Nephron (organoid): ENCODE measurements around the gene DNMT3A.

Experiments
- H3K27ac Mint-ChIP-seq, 3 experiments: 2 replicates each; pipeline ENCODE4 v1.8.0; 2020; ENCODE audit warnings: mixed read lengths in 3 of 3, mild to moderate bottlenecking in 2 of 3, moderate library complexity in 1 of 3
- H3K27me3 Mint-ChIP-seq: 2 replicates; pipeline ENCODE4 v1.8.0; 2021; ENCODE audit warnings: low read depth, mild to moderate bottlenecking, moderate library complexity, mixed read lengths
- H3K36me3 Mint-ChIP-seq: 2 replicates; pipeline ENCODE4 v1.8.0; 2020; ENCODE audit warnings: low read depth, mixed read lengths
- H3K4me1 Mint-ChIP-seq: 2 replicates; pipeline ENCODE4 v1.8.0; 2020; ENCODE audit warnings: mixed read lengths
- H3K4me3 Mint-ChIP-seq, 3 experiments: 2 replicates each; pipeline ENCODE4 v1.8.0; 2020; ENCODE audit warnings: mild to moderate bottlenecking in 3 of 3, mixed read lengths in 3 of 3, moderate library complexity in 2 of 3
- H3K9me3 Mint-ChIP-seq: 2 replicates; pipeline ENCODE4 v1.8.0; 2020; ENCODE audit warnings: mixed read lengths
- CTCF ChIP-seq, 3 experiments: fragments of 200-600 bp; sonication (generic); IDR thresholded peaks; one replicate each; pipeline ENCODE4 v1.5.0; 2021; ENCODE audit warnings: antibody characterized with exemption in 3 of 3; ENCODE audit not compliant: unreplicated experiment in 3 of 3

Gene DNMT3A

GRCh38 chr2:25341753-25342371 is at the start of gene DNMT3A:
DNMT3A (minus strand) TSS chr2:25341925; CDS start chr2:25313984, 27,941 bp downstream.
- TF ChIP-seq CTCF (IDR thresholded peaks at IDR 0.05; ENCODE audit: unreplicated experiment in 3 of 3): no peak
- Mint-ChIP-seq H3K9me3 (no peaks in the 10 kb centered on the region), H3K36me3 (peaks cover 3% of the 10 kb centered on the region), H3K4me1 (peaks cover 25% of the 10 kb centered on the region), H3K27ac (peak within 1 kb of the TSS in 1 of 3 experiments; percentile 40), H3K27me3 (no peaks in the 10 kb centered on the region), H3K4me3 (peak within 1 kb of the TSS; percentile 80 to 83 (median 82))

- peaks cover 9% of the 10 kb centered on the region for H3K9me3 Mint-ChIP-seq
- no peaks in the 10 kb centered on the region for H3K4me1 Mint-ChIP-seq
- peaks cover 60% of the 10 kb centered on the region for H3K36me3 Mint-ChIP-seq
- no peak overlapping the region for H3K27ac Mint-ChIP-seq
- H3K27me3 Mint-ChIP-seq: no peaks in the 10 kb centered on the region
- no peak overlapping the region for H3K4me3 Mint-ChIP-seq
- TF ChIP-seq CTCF (IDR thresholded peaks at IDR 0.05; ENCODE audit: unreplicated experiment in 3 of 3): no peak
Observed at GRCh38 chr2:25389161-25389560, 47.4 kb upstream of the DNMT3A start.

- Mint-ChIP-seq H3K36me3 (peaks cover 56% of the 10 kb centered on the region), H3K4me3 (no peak overlapping the region), H3K27me3 (no peaks in the 10 kb centered on the region), H3K9me3 (peaks cover 3% of the 10 kb centered on the region), H3K4me1 (no peaks in the 10 kb centered on the region), H3K27ac (no peak overlapping the region)
- TF ChIP-seq CTCF (IDR thresholded peaks at IDR 0.05; ENCODE audit: unreplicated experiment in 3 of 3): no peak
Observed at GRCh38 chr2:25388491-25388890, 46.8 kb upstream of the DNMT3A start.

GRCh38 chr2:25387876-25388449 is 46.2 kb upstream of the DNMT3A start:
- peaks cover 57% of the 10 kb centered on the region for H3K36me3 Mint-ChIP-seq
- TF ChIP-seq CTCF (IDR thresholded peaks at IDR 0.05; ENCODE audit: unreplicated experiment in 3 of 3): no peak
- no peaks in the 10 kb centered on the region for H3K27me3 Mint-ChIP-seq
- peaks cover 3% of the 10 kb centered on the region for H3K9me3 Mint-ChIP-seq
- no peaks in the 10 kb centered on the region for H3K4me1 Mint-ChIP-seq
- no peak overlapping the region for H3K4me3 Mint-ChIP-seq
- no peak overlapping the region for H3K27ac Mint-ChIP-seq

GRCh38 chr2:25386971-25387875 is 45.5 kb upstream of the DNMT3A start:
- no peak for TF ChIP-seq CTCF (IDR thresholded peaks at IDR 0.05; ENCODE audit: unreplicated experiment in 3 of 3)
- Mint-ChIP-seq H3K9me3 (no peaks in the 10 kb centered on the region), H3K4me1 (peaks cover 4% of the 10 kb centered on the region), H3K4me3 (no peak overlapping the region), H3K36me3 (peaks cover 54% of the 10 kb centered on the region), H3K27ac (no peak overlapping the region), H3K27me3 (no peaks in the 10 kb centered on the region)
